Fibroblast of mammary gland (primary cell): ENCODE measurements around the gene ADSL.

Experiments used
- DNase-seq: peaks from one replicate; pipeline ENCODE4 v3.0.0-alpha.2; 2010; ENCODE audit warnings: low read depth
- H3K4me3 ChIP-seq: 2 replicates; pipeline ENCODE4 v1.5.1; 2011; ENCODE audit warnings: low read depth, mild to moderate bottlenecking, low read length, moderate library complexity; ENCODE audit not compliant: control insufficient read depth
- CTCF ChIP-seq: conservative IDR thresholded peaks from 2 replicates; pipeline ENCODE4 v1.5.1; 2011; ENCODE audit warnings: low read depth, low read length, inconsistent platforms; ENCODE audit not compliant: control insufficient read depth, insufficient read depth

Gene ADSL

GRCh38 chr22:40320687-40321086, 25.6 kb upstream of the ADSL start:
- H3K4me3 ChIP-seq: no peak overlapping the region
- DNase-seq: no peak
- no peak for TF ChIP-seq CTCF

- TF ChIP-seq CTCF: no peak
- H3K4me3 ChIP-seq: no peak overlapping the region
- DNase-seq: no peak
These were observed 24.3 kb upstream of the ADSL start for GRCh38 chr22:40322021-40322420.

- no peak for TF ChIP-seq CTCF
These were observed 23.4 kb upstream of the ADSL start for GRCh38 chr22:40322818-40323447.

GRCh38 chr22:40323681-40324171, 22.6 kb upstream of the ADSL start:
- DNase-seq: peak; percentile 17
- no peak overlapping the region for H3K4me3 ChIP-seq
- TF ChIP-seq CTCF: no peak

More at GRCh38 chr22:40322818-40323447, 23.4 kb upstream of the ADSL start:
- no peak overlapping the region for H3K4me3 ChIP-seq
- no peak for DNase-seq

GRCh38 chr22:40324468-40325305, 21.6 kb upstream of the ADSL start:
- no peak for DNase-seq
- no peak for TF ChIP-seq CTCF
- H3K4me3 ChIP-seq: no peak overlapping the region

GRCh38 chr22:40325315-40325714, 21.0 kb upstream of the ADSL start:
- H3K4me3 ChIP-seq: no peak overlapping the region
- DNase-seq: no peak
- no peak for TF ChIP-seq CTCF
